GM04504 (cell line): ENCODE data around the gene PTPRG.
"Not testable (repeated sequence)": the region's sequence is repeated elsewhere in the genome, so short reads cannot be mapped to it uniquely, and the experiment has no call there.

Experiments
- DNase-seq: peaks from one replicate; pipeline ENCODE4 v3.0.0-alpha.2; 2012; ENCODE audit warnings: low read depth

Gene PTPRG

GRCh38 chr3:62015111-62015510 lies 453.7 kb downstream of the PTPRG start:
- no peak for DNase-seq

GRCh38 chr3:62019906-62020305 lies 458.5 kb downstream of the PTPRG start:
- no peak for DNase-seq

GRCh38 chr3:62020706-62021105 lies 459.3 kb downstream of the PTPRG start:
- no peak for DNase-seq

GRCh38 chr3:62022312-62022711 lies 460.9 kb downstream of the PTPRG start:
- no peak for DNase-seq

GRCh38 chr3:62024882-62025281 lies 463.5 kb downstream of the PTPRG start:
- no peak for DNase-seq

DNA sequence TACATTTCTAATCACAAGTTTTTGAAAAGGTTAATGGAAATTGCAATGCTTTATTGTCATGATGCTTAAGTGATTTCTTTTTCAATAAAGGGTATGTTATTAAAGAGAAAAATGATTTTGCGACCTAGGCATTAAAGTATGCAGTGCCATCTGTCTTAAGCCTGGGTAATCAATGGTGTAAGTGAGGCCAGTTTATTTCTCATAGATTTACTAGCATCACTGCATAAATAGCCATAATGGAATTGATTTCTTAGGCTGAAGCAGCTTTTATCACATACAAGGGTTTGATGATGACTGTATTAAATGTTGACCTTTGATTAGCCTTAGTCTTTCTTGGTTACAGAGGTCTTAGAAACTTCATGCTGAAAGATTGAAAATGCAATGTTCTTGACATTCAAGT lies 464.5 kb downstream of the PTPRG start:
- DNase-seq, result no peak

DNA sequence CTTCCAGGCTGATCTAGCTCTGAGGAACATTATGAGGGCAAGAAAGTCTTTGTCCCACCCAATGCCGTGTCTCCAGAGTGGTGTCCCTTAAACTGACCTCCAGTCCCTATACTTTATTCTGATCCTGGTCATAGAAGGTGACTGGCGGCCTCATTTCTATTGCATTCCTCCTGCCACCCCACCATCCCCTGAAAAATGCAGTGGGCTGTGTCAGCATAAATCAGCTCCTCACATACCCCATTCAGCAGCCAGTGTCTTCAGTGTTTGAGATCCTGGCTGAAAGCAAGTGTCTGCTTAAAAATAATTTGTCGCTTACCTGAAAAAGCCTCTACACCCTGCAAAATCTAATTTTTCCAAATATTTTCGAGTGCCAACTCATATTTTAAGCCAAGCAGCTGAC lies 465.9 kb downstream of the PTPRG start:
- DNase-seq, result no peak

DNA sequence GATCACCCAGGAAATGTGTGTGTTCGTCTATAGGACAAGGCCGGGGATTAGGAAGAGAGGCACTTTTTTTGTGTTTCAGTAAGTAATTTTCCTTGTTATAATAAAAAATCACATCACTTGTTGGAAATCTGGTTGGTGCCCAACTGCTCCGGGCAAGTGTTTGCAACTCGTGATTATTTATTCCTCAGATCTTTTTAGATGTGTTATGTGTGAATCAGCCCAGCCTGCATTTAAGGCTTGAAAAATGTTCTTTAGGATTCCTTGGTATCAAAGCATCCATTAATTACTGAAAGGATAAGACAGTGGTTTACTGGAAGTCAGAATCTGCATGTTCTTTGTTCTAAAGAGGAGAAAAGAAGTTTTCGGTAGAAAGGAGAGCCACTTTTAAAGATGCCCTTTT lies 466.4 kb downstream of the PTPRG start:
- DNase-seq, result no peak

- DNase-seq, result no peak
Observed at GRCh38 chr3:62028236-62028635, 466.9 kb downstream of the PTPRG start.

DNA sequence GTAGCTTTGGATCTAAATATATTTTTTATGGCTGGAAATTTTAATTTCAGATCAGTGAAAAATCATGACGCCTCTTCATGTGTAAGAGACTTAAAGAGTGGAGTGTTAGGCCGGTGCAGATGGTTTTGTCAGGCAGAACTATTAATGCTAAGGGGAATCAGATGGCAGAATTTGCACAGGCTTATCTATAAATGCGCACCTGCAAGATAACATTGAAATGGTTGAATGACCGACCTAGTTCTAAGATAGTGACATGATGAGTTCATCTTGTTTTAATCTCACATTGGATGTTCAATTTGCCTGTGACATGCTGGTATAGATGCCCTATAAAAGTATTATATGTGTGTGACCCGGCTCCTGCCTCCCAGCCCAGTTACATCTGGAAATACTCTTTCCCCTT lies 471.4 kb downstream of the PTPRG start:
- no peak for DNase-seq

GRCh38 chr3:62035402-62036057 lies 474.2 kb downstream of the PTPRG start:
- DNase-seq, result no peak

- no peak for DNase-seq
Observed at GRCh38 chr3:62036726-62037125, 475.4 kb downstream of the PTPRG start.

- not testable (repeated sequence) for DNase-seq
Observed at GRCh38 chr3:62038798-62039197, 477.4 kb downstream of the PTPRG start.

GRCh38 chr3:62039586-62039985 lies 478.2 kb downstream of the PTPRG start:
- DNase-seq, result no peak

- DNase-seq, result no peak
Observed at GRCh38 chr3:62041681-62042080, 480.3 kb downstream of the PTPRG start.

- DNase-seq, result no peak
Observed at GRCh38 chr3:62044874-62045411, 483.6 kb downstream of the PTPRG start.

DNA sequence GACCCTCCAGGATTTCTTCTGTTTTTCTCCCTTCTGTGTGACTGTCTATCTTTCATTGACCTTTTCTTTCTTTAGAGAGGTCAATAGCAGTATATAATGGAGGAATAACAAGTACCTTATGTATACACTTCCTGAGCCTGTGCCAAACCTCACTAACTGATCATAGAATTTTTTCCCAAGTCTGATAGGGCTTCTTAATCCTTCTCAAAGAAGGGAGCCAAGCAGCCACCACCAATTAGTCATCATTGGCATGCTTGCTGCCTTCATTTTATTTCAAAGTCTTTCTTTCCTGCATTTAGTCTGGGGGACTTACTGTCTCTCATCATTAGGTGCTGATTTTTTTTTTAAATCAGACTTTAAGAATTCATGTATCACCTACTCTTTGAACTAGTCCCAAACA lies 485.0 kb downstream of the PTPRG start:
- DNase-seq, result no peak

DNA sequence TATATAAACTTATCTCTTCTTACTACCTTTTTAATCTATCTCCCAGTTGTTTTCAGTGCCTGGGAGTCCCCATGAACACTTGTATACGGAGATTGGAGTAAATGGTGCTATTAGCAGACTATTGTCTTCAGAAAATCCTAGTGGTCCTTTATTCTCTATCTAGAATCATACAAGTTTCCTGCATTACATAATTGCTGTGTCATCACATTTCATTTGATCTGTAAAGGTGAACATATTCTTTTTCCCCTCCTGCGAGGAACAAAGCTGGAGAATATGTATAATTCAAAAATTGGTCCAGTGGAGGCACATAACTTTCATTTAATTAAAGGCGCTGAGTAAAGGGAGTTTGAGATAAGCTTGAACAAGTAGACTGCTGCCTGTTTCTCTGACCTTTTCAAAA lies 487.2 kb downstream of the PTPRG start:
- DNase-seq, result no peak

- DNase-seq, result no peak
Observed at GRCh38 chr3:62049033-62049432, 487.7 kb downstream of the PTPRG start.

DNA sequence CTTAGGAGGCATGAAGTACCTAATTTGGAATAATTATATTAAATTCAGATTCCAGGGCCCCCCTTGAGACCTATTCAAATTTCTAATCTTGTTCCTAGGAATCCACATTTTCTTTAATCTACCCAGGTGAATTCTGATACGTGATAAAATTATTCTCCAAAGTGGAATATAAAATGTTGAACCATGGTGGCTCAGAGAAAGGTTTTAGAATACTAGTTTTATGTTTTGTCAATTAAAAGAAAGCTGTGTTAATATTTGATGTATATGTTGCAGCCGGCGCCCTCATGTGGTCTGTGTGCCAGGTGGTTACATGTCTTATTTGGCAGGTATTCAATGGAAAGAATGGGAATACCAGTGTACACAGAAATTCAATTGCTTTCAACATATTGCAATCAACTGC lies 490.1 kb downstream of the PTPRG start:
- DNase-seq, result no peak

DNA sequence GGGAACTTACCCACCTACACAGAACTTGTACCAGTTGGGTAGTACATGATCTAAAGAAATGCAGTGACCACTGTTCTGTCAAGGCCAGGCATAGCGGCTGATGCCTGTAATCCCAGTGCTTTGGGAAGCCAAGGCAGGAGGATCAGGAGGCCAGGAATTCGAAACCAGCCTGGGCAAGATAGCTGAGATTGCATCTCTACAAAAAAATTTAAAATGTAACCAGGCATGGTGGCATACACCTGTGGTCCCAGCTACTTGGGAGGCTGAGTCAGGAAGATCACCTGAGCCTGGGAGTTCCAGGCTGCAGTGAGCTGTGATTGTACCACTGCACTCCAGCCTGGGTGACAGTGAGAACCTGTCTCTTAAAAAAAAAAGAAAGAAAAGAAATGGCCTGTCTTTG lies 491.0 kb downstream of the PTPRG start:
- no peak for DNase-seq

GRCh38 chr3:62056658-62057057 lies 495.3 kb downstream of the PTPRG start:
- DNase-seq, result no peak

DNA sequence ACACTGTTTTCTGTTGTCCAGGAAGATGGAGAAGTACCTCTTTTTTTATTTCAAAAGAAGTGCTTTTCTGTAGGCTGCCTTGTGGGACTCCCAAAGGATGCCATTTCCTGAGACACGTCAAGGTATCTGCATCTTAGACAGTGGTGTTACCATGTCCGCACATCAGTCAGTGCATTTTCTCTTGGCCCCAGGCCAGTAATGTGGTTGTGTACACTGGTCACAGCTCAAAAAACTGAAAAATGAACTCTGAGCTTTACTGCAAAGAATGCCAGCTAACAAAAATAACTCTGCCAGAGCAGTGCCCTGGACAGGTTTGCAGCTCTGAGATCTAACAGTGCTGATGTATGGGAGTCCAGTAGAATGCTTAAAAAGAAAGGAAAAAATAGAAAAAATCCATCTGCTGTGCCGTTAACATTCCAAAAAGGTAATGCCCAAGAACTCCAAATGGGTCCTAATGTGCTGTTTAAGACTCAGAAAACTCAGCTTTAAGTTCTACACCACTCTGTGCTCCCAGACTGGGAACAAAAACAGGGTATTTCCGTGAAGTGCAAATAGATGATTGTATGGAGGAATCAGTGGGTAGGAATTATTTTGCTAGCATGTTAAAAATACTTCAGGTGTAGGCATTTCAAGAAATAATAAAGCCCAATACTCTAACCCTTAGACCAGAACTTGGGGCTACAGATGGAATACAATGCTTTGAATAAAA lies 496.1 kb downstream of the PTPRG start:
- DNase-seq, result no peak
